Measurements from ENCODE around the gene CLIP3.
"Not testable (repeated sequence)": the region's sequence is repeated elsewhere in the genome, so short reads cannot be mapped to it uniquely, and the experiment has no call there.

CLIP3 gene, protein sequence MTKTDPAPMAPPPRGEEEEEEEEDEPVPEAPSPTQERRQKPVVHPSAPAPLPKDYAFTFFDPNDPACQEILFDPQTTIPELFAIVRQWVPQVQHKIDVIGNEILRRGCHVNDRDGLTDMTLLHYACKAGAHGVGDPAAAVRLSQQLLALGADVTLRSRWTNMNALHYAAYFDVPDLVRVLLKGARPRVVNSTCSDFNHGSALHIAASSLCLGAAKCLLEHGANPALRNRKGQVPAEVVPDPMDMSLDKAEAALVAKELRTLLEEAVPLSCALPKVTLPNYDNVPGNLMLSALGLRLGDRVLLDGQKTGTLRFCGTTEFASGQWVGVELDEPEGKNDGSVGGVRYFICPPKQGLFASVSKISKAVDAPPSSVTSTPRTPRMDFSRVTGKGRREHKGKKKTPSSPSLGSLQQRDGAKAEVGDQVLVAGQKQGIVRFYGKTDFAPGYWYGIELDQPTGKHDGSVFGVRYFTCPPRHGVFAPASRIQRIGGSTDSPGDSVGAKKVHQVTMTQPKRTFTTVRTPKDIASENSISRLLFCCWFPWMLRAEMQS

DNA sequence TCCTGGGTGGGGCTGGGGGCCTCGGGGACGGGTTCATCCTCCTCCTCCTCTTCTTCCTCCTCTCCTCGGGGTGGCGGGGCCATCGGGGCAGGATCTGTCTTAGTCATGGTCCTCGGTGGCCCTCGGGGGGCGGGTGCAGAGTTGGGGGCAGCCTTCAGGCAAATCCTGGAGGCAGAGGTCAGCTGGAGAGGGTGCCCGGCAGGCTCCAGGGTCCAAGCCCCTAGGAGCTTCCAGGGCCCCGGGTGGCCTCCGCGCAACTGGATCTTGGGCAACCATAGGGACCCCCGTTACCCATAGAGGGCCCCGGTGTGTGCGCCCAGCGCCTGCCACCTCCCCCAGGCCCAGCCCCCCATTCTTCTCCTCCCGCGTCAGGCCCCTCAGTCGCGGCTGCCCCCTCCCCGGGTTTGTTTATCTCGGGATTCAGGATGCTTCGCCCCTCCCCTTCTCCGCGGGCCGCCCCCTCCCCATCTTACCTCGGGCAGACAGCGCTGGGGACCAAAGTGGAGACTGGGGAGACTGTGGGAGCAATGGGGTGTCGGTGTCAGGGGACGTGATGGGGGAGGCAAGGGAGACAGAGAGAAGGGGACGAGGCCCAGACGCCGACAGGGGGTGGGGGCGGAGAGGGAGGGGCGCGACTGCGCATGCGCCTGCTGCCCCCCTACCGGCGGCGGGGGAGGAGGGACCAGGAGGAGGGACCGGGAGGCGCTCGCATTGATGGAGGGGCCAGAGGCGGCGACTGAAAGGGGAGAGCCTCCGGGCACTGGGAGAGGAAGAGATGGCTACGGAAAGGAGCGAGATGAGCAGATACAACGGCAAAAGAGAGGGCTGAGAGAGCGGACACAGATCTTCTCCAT is at the start of gene CLIP3:
TSS of gene CLIP3 (minus strand) at position 623 of the 854 bp plus-strand sequence. CDS start at position 107, 516 bp downstream.
- DNase-seq (ENCODE audit: low read depth), result peak; percentile 83

DNA sequence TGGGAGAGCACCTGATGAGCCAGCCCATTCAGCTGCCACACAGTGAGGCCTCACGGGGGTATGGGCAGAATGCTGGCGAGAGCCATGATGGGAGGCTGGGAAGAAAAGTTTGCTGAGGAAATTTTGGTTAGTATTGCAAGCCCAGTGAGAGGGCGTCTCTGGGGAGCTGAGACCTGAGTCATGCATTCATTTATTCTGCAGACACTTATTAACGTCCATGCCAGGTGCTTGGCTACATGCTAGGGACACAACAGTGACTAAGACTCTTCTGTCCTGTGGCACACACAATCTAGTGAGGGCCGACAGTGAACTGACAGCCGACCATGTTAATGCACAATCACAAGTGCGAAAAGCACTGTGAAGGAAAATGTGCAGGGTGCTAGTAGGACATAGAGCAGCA is 49.2 kb upstream of the CLIP3 start:
- no peak for DNase-seq (ENCODE audit: low read depth)

DNA sequence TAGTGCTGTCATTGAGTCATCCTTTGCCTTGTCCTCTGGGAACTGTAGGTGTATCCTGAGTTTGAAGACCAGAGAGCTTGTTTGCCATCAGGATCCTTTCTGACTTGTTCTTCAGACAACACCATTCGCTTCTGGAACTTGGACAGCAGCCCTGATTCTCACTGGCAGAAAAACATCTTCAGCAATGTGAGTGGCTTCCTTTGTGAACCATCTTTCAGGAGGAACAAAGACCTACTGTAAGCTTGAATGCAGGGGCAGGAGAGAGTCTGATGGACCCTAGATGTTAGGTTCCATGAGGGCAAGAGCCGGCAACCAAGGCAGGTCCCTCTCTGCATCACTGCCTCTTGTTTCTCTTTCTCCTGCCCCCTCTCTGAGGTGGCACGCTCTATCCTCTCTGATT is 48.7 kb upstream of the CLIP3 start:
- no peak for DNase-seq (ENCODE audit: low read depth)

DNA sequence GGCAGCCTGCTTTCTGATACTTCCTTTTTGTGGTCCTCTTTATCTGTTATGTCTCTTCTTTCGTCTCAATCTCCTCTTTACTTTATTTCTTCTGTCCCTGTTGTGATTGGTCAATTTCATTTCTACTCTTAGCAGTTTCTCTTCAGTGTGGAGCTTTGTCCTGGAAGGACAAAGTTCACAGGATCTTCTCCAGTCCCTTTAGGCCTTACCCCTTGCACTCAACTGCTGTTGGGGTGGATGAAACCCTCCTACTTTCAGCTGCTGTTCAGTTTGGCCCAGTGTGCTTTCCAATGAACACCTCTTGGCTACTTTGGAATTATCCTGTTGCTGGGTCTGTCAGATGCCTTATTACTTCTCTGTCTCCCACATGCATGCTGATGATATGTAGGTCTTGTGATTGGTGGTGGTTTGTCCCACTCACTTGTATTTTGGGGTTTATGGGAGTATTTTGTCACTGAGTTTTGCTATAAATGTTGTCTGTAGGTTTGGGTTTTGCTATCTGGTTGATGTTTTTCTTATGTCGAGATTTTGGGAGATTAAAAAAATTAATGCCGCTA is 46.8 kb upstream of the CLIP3 start:
- no peak for DNase-seq (ENCODE audit: low read depth)

DNA sequence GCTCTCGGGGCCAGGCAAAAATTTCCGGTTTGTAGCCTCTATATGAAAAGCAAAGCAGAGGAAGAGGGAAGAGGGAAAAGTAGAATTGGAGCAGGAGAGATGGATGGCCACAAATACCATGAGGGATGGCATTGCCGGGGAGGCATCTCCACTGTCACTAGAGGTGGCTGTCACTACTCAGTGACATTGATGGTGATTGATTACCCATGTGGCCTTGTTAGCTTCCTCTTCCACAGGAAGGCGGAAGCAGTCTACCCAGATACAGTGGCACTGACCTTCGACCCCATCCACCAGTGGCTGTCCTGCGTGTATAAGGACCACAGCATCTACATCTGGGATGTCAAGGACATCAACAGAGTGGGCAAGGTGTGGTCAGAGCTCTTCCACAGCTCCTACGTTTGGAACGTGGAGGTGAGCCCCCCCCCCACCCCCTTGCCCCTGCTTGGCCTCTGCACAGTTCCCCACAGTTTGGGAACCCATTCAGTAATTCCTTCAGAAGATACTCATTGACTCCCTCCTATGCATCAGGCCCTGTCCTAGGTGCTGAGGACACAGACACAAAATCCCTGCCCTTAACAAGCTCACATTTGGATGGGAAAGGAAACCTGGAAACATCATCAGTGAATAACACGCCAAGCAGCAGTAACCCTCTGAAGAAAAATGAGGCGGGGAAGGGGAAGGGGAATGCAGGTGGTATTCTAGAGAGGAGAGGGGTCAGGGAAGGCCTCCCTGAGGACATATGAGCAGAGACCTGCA is 40.6 kb upstream of the CLIP3 start:
- no peak for DNase-seq (ENCODE audit: low read depth)

DNA sequence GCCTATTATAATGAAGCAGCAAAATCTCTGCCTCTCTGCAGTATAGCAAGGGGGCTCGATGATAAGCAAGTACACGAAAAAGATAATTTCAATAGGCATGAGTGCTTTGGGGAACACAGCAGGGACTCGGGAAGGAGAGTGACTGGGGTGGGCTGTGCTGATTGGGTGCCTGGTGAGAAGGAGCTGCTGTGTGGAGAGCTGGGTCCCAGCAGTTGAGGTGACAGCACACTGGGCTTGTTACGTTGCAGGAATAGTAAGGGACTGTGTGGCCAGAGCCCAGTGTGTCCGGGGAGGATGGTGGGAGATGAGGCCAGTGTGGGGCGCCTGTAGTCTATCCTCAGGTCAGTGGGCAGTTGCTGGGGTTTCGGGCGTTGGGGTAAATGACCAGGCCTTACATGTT is 39.4 kb upstream of the CLIP3 start:
- no peak for DNase-seq (ENCODE audit: low read depth)

DNA sequence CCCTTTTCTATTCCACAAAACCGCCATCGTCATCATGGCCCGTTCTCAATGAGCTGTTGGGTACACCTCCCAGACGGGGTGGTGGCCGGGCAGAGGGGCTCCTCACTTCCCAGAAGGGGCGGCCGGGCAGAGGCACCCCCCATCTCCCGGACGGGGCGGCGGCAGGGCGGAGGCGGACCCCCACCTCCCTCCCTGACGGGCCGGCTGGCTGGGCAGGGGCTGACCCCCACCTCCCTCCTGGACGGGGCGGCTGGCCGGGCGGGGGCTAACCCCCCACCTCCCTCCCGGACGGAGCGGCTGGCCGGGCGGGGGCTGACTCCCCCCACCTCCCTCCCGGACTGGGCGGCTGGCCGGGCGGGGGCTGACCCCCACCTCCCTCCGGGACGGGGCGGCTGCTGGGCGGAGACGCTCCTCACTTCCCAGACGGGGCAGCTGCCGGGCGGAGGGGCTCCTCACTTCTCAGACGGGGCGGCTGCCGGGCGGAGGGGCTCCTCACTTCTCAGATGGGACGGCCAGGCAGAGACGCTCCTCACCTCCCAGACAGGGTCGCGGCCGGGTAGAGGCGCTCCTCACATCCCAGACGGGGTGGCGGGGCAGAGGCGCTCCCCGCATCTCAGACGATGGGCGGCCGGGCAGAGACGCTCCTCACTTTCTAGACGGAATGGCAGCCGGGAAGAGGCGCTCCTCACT is 36.3 kb upstream of the CLIP3 start:
- not testable (repeated sequence) for DNase-seq (ENCODE audit: low read depth)

DNA sequence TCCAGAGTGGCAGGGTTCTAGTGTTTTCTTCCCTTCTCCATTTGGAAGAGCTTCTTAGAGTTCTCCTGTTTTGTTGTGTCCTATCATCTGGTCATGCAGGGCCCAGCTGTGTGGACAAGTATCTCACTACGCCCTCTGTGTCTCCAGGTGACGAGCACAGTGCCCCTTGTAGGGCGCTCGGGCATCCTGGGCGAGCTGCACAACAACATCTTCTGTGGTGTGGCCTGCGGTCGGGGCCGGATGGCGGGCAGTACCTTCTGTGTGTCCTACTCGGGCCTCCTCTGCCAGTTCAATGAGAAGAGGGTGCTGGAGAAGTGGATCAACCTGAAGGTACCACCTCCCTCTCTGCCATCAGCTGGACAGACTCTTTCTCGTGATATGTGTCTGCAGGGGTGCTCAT is 35.0 kb upstream of the CLIP3 start:
- no peak for DNase-seq (ENCODE audit: low read depth)

DNA sequence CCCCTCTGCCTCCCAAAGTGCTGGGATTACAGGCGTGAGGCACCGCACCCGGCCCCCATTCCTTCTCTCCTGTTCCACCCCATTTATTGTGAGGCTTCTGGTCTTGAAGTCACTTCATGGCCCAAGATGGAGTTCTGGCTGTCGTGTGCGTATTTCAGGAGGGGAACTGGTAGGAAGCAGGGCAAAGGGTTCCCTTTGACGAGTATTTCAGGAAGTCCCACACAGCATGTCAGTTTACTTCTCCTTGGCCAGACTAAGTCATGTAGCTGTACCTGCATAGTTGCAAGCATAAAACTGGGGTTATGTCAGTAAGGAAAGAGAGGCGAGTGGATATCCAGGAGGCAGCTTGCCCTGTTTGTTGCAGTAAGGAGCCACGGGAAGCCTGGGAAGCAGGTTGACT is 32.2 kb upstream of the CLIP3 start:
- DNase-seq (ENCODE audit: low read depth), result no peak

DNA sequence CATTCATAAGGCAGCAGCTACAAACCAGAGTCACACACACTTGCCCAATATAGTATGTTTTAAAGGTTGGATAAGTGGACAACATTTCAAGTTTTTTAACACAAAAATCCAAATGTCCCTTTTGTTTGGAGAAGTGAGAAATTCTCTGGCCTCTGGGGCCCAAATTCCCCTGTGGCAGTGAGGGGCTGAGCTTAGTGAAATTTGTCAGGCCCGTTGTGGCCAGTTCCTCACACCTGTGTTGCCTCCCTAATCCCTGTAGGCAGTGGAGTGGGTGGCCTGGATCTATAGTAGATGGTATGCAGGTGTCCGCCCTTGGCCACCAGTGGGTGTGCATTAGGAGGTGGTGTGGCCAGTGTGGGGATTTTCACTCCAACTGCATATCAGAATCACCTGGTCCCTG is 28.7 kb upstream of the CLIP3 start:
- DNase-seq (ENCODE audit: low read depth), result no peak

DNA sequence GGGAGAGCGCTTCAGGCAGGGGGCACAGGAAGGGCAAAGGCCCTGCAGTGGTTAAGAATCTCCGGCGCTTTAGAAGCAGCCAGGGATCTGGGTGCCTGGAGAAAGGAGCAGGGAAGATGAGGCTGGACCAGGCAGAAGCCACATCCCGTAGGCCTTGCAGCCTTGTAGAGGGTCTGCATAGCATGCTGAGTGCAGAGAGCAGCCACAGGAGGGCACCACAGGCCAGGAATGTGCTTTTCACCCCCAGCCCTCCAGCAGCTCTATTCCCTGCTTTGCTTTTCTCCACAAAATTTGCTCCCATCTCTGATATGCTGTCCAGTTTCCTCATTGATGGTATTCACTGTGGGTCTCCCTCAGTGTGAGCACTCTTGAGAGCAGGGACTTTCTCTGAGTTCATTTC is 27.8 kb upstream of the CLIP3 start:
- DNase-seq (ENCODE audit: low read depth), result peak; percentile 61

DNA sequence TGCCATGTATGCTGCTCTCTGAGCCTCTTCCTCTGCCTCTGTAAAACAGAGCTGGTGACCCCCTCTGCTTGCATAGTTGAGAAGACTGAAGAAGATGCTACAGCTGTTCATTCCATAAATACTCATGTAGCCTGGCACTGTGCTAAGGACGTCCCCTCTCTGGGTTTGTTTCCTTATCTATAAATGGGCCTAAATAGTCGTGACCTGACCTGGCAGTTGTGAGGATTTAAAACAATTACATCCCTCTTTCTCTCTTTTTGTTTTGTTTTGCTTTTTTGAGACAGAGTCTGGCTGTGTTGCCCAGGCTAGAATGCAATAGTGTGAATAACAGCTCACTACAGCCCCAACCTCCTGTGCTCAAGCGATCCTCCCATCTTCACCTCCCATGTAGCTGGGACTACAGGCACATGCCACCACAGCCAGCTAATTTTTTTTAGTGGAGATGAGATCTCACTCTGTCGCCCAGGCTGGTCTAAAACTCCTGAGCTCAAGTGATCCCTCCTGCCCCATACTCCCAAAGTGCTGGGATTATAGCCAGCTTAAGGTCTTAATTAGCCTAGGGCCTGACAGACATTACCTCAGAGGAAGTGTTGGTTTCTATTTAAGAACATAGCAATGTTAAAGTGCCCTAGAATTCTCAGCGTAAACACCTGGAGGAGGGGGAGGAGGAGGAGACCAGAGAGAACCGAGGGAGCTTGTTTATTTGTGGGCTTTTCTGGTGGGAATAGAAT is 26.7 kb upstream of the CLIP3 start:
- no peak for DNase-seq (ENCODE audit: low read depth)

DNA sequence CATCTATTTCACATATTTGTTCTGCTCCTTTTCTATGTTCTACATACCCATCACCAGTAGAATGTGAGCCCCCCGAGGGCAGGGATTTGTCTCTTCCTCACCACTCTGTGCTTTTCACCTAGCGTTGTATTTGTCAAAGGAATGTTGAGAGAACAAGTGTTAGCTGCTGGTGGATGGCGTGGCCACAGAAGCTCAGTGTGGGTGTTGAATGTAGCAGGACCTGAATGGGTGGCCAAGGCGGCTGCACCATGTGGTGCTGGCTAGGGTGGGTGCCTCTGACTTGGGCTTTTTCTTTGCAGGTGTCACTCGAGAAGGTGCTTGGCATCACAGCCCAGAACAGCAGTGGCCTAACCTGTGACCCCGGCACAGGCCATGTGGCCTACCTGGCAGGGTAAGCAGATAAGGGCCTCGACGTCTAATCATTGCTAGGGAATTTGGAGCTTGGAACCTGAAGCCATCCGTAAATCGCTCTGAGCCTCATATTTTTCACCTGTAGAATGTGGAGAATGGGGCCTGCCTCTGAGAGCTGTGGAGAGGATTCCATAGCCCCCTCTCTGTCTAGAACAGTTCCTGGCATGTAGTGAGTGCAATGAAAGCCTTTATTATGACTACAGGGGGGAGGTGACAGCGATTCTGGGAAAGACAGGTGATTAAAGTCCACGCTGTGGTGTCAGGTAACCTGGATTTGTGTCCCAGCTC is 26.0 kb upstream of the CLIP3 start:
- DNase-seq (ENCODE audit: low read depth), result no peak

DNA sequence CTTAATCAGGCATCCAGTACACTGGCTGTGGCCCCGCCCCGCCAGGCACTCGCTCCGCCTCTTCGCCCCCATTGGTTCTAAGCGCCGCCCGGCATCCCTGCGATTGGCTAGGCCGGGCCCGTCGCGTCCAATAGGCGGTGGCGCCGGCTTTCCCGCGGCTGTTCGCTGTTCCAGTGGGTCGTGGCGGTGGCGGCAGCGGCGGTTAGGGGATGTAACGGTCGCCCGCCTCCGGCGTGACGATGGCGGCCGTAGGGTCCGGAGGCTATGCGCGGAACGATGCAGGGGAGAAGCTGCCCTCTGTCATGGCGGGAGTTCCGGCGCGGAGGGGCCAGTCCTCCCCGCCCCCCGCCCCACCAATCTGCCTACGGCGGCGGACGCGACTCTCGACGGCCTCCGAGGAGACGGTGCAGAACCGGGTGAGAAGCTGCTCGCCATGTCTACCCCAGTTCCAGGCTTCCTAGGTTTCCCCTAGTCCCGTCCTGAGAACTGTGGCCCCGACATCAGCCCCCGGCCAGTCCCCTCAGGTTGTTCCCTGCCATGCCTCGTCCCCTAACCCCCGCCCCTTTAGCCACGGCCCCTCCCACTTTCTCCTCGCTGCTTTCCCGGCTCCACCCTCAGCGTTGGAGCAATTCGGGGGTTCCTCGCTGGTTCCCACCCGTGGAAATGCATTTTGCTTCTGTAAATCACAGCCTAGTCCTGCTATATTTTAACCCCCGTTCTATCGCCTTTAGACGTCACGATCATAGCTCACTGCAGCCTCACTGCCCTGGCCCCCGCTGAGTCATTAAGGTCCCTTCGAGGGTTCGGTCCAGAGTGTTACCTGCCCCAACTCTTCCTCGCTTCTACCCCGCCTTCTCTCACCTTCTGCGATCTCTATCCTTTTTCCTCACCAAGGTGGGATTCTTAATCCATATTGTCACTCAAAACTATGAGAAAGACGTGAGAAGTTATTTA is 22.3 kb upstream of the CLIP3 start, which contains the start of gene WDR62:
TSS of gene WDR62 (plus strand) at position 165 of the 954 bp plus-strand sequence. CDS start at position 240, 75 bp downstream.
- peak; percentile 92 for DNase-seq (ENCODE audit: low read depth)

DNA sequence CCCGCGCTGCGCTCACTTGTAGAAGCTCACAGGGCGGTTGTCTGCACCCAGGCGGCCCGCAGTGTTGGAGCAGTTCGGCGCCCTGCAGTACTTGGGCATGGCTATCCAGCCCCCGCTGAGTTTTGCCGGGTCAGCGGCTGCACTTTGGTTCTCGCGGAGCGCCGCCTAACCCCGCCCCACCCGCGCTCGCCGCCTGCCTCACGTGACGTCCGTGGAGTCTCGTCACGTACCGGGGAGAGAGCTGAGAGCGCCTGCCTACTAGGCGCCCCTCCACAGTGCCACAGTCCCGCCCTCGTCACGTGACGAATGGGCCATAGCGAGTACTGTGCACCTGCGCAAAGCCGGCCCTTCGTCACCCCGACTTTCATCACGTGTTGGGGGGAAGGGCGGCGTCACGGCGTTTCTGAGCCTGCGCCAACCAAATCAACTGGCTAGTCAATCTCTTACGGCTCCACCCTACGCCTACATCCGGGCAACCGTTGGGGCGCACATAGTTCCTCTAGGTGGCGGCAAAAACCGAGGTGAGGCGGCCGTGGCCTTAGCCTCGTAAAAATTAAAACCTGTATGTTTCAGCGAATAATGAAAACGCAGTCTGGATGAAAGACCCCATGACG is 21.6 kb upstream of the CLIP3 start, which contains the start of gene THAP8:
TSS of gene THAP8 (minus strand) at position 167 of the 614 bp plus-strand sequence. CDS start at position 99, 68 bp downstream.
- DNase-seq (ENCODE audit: low read depth), result peak; percentile 100

DNA sequence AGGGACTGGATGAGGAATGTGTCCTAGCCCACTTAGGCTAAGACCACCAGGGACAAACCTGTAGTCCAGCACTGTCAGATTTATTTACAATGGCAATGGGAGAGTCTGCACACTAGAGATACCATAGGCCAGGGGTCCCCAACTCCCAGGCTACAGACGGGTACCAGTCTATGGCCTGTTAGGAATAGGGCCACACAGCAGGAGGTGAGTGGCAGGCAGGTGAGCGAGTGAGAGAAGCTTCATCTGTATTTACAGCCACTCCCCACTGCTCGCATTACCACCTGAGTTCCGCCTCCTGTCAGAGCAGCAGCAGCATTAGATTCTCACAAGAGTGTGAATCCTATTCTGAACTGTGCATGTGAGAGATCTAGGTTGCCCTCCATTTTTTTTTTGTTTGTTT is 19.0 kb upstream of the CLIP3 start:
- no peak for DNase-seq (ENCODE audit: low read depth)

DNA sequence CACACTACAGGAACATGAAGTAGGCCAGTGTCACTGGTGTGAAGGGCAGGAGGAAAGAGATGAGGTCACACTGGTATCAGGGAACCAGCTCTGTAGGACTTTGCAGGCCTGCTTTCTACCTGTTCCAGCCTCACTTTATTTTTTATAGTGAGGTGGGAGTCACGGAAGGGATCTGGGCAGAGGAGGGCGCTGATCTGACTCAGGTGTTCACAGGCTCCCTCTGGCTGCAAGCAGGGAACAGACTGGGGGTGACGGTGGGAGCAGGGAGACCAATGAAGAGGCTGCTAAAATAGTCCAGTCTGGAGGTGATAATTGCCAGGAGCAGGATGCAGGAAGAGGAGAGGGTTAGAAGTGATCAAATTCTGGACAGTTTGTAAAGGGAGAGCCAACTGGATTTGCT is 18.6 kb upstream of the CLIP3 start:
- DNase-seq (ENCODE audit: low read depth), result peak; percentile 8
